ENCODE measurements around the gene DLG2.

DLG2 gene

DNA sequence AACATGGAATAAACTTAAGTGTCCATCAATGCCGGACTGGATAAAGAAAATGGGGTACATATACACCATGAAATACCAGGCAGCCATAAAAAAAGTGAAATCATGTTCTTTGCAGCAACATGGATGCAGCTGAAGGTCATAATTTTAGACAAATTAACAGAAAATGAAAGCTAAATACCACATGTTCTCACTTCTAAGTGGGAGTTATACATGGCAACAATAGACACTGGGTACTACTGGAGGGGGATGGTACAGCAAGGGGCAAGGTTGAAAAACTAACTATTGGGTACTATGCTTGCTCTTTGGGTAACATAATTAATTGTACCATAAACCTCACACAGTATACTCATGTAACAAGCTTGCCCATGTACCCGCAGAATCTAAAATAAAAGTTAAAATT lies 851.6 kb downstream of the DLG2 start:
- DNase-seq (ENCODE audit: low spot score) = no peak

DNA sequence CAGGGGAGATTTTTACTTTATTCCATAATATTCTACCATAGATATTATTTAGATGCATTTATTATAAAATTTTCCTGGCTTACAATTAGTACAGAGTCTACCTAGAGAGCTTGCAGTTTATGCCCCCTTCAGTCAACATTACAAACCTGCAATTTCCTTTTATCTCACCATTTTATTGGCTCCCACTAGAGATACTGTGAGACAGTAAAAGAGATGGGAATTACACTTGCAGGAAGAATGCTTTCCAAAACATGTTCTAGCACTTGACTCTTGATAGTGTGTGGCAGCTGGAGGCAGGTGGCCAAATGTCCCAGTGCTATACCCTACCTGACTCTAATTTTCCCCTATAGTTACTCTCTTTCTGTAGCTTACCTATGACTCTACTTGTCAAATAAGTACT lies 863.2 kb downstream of the DLG2 start:
- DNase-seq (ENCODE audit: low spot score) = no peak

DNA sequence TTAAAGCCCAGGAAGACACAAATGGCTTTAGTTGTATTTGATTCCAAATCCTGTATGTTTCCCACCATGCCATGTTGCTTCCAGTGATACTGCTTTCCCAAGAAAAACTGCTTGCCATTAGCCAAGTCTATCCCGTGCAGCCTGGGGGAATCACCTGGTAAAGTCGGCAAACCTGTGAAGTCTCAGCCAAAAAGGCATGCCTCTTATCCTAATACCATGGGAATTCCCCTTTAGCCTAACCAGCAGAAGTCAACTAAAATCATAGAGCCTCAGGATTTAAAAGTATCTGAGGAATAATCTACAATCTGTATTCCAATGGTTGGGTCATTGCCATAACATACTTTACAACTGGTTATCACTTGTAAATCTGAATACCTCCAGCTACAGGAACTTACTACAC lies 869.4 kb downstream of the DLG2 start:
- DNase-seq (ENCODE audit: low spot score) = no peak

- no peak for DNase-seq (ENCODE audit: low spot score)
Measured at GRCh38 chr11:84751371-84751770, 875.8 kb downstream of the DLG2 start.

- no peak for DNase-seq (ENCODE audit: low spot score)
Measured at GRCh38 chr11:84747871-84748270, 879.3 kb downstream of the DLG2 start.

GRCh38 chr11:84740050-84740449 lies 887.1 kb downstream of the DLG2 start:
- no peak for DNase-seq (ENCODE audit: low spot score)

DNA sequence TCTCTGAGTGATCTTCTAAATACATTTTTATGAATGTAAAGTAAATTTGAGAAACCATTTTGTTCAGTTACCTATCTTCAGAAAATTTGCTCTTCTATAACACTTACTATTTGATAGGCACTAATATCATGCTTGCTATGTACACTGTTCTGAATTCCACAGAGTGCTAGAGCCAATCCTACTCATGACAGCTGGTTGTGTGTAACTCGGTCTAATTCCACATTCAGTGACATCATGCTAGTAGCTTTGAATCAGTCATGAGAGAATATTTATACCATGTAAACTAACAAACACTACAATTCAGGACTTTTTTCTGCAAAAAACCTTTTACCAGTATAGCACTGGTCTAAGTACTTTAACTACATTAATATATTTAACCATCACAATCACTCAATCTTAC lies 902.9 kb downstream of the DLG2 start:
- no peak for DNase-seq (ENCODE audit: low spot score)

GRCh38 chr11:84722583-84723108 lies 904.5 kb downstream of the DLG2 start:
- DNase-seq (ENCODE audit: low spot score) = no peak

- no peak for DNase-seq (ENCODE audit: low spot score)
Measured at GRCh38 chr11:84721561-84721961, 905.6 kb downstream of the DLG2 start.

GRCh38 chr11:84720706-84721402 lies 906.3 kb downstream of the DLG2 start:
- DNase-seq (ENCODE audit: low spot score) = peak; percentile 14

DNA sequence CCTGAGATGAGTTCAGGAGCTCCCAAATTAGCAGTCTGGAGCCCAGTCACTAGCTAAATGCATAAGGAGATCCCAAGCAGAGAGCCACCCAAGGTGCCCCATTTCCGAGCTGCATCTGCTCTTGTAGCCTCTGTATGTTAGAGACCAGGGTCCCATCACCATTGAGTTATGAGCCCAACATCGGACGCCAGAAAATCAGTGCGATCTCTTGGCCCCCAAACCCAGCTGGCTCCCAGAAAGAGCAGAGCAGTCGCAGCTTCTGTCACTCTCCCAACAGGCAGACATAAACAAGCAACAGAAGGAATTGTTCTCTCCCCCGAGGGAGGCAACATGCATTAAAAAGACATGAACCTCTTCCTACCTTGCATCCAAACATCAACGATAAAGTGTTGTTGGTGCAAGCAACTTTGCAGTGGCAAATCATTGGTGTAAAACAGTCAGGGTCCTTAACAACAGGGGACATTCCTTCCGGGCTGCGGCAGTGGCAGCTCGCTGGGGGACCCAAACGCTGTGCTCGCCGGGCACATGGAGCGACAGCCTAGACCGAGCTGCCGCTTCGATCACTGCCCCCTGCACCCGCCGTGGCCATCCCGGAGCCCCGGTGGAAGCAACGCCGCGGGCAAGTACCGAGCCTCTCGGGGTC lies 907.1 kb downstream of the DLG2 start:
- DNase-seq (ENCODE audit: low spot score) = no peak

DNA sequence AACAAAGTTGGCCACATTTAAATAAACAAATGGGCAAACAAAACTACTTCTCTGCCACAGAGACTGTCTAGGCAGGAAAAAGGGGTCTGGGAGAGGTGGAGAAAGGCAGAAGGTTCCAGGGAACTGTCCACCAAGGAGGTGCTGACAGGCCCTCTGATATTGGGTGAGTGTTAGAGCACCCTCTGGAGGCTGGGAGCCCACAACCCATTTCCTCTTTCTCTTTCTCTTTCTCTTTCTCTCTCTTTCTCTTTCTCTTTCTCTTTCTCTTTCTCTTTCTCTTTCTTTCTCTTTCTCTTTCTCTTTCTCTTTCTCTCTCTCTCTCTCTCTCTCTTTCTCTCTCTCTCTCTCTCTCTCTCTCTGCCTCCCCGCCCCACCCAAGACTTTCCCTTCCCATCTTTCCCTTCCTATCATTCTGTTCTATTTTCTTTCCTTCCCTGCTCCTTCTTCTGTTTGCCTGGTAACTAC lies 912.8 kb downstream of the DLG2 start:
- DNase-seq (ENCODE audit: low spot score) = peak; percentile 18

GRCh38 chr11:84691830-84692229 lies 935.3 kb downstream of the DLG2 start:
- no peak for DNase-seq (ENCODE audit: low spot score)

DNA sequence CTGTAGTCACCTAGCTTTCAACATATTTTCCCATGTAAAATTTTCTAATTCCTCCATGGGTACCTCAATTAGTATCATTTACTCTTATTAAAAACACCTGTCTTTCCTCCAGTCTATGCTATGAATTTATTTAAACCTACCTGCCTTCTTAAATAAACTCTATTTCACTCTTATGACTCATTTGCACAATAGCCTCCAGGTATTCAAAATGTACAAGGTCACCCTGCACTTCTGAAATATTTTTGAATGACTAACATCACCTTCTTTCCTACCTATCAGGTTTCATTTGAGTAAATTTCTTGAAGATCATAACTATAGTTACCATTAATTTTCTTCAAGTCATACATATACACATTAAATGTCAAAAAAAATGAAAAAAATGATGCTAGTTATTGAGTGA lies 939.7 kb downstream of the DLG2 start:
- no peak for DNase-seq (ENCODE audit: low spot score)

DNA sequence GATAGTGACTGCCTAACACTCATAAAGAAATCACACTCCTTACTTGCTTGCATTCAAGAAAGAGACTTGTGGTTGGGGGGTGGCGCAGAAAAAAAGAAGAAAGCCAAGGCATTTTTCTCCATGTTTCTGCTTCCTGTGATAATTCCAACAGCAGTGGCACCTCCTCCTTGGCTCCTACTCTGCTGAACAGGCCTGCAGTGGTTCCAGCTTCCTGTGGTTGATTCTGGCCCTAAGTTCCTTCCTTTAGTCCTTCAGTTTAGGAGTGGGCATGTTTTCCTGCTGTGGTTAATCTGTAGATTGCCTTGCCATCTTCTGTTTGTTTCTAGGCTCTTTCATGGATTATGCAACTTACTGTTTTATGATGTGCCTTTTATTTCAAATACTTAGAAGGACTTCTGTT lies 940.4 kb downstream of the DLG2 start:
- no peak for DNase-seq (ENCODE audit: low spot score)

DNA sequence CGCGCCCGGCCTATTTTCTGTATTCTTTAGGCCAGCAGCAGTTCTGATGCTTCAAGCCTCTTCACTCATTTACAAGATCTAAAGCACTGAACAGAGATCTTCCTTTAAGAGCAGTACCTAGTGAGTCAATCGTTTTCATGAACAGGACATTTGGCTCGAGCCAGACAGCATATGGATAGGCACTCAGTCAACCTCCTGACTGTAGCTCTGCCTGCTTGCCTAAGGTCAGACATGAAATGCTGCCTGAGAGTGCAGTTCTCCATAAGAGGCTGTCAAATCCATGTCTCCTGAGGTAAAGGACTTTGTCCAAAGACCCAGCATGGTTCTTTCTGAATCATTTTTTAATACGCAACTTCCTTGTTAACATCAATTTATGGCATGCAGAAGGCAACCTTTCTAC lies 941.2 kb downstream of the DLG2 start:
- DNase-seq (ENCODE audit: low spot score) = no peak

GRCh38 chr11:84685149-84685548 lies 942.0 kb downstream of the DLG2 start:
- DNase-seq (ENCODE audit: low spot score) = no peak

GRCh38 chr11:84681456-84681855 lies 945.7 kb downstream of the DLG2 start:
- DNase-seq (ENCODE audit: low spot score) = no peak

DNA sequence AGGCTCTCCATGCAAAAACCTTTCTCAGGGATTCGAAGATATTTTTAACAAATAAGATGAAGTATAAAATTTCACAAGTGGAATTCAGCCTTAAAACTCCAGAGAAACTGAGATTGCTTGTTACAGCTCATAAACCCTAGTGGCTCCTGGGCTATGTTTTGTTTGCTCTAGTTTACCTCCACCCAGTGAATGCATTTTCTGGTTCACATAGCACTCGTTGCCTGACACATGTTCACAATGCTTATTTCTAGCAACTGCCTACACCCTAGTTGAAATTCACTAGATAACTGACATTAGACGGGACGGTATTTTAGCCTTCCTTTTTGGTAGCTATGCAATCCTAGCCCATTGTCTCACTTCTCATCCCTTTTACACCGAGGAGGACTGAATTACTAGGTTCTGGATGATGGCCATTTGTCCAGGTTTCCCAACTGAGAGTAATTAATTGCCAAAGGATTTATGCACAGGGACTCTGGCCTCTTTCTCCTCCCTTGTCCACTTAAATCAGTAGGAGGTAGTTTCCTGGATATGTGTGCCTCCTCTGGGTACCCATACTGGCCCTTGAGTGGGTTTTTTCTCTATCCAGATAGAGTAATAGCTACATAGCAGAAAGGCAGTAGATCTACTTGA lies 951.6 kb downstream of the DLG2 start:
- DNase-seq (ENCODE audit: low spot score) = no peak

GRCh38 chr11:84673753-84674152 lies 953.4 kb downstream of the DLG2 start:
- peak; percentile 35 for DNase-seq (ENCODE audit: low spot score)

DNA sequence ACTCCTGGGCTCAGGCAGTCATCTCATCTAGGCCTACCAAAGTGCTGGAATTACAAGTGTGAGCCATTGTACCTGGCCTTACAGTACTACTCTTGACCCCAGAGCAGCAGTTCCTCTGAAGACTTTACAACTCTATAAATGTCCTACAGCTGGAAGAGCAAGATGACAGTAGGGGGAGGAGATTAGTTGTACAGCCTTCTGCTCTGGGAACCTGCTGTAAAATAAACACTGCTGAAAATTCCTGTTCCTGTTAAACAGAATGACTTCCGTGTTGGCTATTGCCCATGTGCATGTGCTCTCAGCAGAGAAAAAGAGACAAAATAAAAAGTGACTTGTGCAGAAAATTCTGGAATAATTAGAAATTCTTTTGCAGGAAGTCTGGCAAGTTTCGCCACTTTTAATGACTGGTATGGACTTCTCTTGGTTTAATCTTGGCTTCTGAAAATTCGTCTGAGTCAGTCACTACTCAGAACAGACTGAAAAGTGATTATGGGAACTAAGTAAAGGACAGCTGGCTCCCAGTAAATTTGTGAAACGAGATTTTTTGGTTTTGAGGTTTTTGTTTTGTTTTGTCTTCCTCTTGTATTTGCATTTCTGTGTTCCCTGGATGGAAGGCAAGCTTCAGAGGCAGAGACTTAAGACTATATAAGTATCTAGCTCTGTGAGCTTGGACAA lies 955.7 kb downstream of the DLG2 start:
- DNase-seq (ENCODE audit: low spot score) = no peak

DNA sequence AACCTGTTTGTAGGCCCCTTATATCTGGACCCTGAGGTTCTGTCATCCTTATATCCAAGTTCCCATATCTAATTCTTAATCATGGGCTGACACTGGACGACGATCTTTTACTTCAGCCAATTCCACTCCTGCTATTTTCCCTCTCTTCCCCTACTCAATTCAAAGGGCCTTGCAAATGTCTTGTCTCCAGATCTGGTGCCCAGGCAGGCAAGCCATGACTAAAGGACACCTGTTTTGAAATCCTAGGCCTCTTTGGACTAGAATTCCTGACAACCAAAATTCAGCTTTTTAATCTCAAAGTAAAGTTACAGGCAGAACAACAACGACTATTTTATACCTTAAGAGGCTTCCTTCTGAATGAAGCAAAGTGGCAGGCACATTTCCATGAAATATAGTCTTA lies 963.4 kb downstream of the DLG2 start:
- no peak for DNase-seq (ENCODE audit: low spot score)
